GM18505 (cell line): Measurements from ENCODE around the gene GBF1.
"Not testable (repeated sequence)": the region's sequence is repeated elsewhere in the genome, so short reads cannot be mapped to it uniquely, and the experiment has no call there.

ENCODE experiments used
- ATAC-seq: cut with Tn5 transposase; IDR thresholded peaks from one replicate; pipeline ENCODE4 v1.9.1; 2021; ENCODE audit not compliant: unreplicated experiment
- POLR2A ChIP-seq: IDR thresholded peaks from 4 replicates; pipeline ENCODE4 v1.6.1; 2011; ENCODE audit warnings: borderline replicate concordance; ENCODE audit not compliant: insufficient read depth, insufficient read length; ENCODE audit errors: extremely low read depth

GBF1 gene, protein sequence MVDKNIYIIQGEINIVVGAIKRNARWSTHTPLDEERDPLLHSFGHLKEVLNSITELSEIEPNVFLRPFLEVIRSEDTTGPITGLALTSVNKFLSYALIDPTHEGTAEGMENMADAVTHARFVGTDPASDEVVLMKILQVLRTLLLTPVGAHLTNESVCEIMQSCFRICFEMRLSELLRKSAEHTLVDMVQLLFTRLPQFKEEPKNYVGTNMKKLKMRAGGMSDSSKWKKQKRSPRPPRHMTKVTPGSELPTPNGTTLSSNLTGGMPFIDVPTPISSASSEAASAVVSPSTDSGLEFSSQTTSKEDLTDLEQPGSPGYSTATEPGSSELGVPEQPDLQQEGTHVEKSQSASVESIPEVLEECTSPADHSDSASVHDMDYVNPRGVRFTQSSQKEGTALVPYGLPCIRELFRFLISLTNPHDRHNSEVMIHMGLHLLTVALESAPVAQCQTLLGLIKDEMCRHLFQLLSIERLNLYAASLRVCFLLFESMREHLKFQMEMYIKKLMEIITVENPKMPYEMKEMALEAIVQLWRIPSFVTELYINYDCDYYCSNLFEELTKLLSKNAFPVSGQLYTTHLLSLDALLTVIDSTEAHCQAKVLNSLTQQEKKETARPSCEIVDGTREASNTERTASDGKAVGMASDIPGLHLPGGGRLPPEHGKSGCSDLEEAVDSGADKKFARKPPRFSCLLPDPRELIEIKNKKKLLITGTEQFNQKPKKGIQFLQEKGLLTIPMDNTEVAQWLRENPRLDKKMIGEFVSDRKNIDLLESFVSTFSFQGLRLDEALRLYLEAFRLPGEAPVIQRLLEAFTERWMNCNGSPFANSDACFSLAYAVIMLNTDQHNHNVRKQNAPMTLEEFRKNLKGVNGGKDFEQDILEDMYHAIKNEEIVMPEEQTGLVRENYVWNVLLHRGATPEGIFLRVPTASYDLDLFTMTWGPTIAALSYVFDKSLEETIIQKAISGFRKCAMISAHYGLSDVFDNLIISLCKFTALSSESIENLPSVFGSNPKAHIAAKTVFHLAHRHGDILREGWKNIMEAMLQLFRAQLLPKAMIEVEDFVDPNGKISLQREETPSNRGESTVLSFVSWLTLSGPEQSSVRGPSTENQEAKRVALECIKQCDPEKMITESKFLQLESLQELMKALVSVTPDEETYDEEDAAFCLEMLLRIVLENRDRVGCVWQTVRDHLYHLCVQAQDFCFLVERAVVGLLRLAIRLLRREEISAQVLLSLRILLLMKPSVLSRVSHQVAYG (N-terminal part only)

DNA sequence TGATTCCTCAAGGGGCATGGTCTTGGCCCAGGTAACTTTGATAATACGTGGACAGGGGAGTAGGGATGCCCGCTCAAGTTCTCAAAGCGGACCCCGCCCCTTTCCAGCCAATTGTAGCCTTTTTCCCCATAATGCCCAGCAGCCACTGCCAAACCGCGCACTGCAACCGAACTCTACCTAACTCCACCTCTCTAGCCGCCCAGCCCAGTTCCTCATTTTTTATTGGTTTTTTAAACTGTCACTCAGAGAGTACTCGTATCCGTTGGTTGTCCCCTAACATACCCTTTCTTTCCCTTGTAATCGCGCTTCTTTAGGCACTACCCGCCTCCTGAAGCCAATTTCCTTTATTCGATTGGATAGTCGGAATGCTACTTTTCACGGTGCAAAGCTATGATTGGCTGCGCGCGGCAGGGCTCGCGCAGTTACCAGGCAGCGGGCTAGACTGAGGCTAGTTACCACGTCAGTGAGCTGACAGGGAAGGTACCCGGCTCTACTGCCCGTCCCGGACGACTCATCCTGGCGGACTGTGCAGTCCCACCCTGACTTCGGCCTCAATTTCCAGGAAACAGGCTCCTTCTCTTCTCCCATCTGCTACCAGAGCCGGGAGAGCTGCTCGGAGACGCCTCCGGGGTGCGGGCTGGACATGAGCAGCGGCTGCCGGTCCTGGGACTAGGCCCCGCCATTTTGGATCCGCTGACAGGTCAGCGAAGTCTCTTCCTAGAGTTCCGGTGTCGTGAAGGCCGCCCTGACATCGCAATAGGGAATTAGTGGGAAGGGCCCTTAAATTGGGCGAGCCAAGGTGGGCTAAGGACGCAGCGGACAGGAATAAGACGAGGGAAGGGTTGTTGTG lies at the start of gene GBF1:
TSS of gene GBF1 (plus strand) at position 451 of the 850 bp plus-strand sequence. CDS start 13,407 bp downstream, outside the sequence.
- peak; percentile 93 for TF ChIP-seq POLR2A
- peak; percentile 84 for ATAC-seq

- TF ChIP-seq POLR2A: no peak
- ATAC-seq: no peak
Observed at GRCh38 chr10:102196893-102197292, 48.4 kb upstream of the GBF1 start.

GRCh38 chr10:102198027-102198426 lies 47.3 kb upstream of the GBF1 start:
- ATAC-seq: no peak
- TF ChIP-seq POLR2A: no peak

- ATAC-seq: no peak
- TF ChIP-seq POLR2A: no peak
Observed at GRCh38 chr10:102200751-102201640, 44.3 kb upstream of the GBF1 start.

DNA sequence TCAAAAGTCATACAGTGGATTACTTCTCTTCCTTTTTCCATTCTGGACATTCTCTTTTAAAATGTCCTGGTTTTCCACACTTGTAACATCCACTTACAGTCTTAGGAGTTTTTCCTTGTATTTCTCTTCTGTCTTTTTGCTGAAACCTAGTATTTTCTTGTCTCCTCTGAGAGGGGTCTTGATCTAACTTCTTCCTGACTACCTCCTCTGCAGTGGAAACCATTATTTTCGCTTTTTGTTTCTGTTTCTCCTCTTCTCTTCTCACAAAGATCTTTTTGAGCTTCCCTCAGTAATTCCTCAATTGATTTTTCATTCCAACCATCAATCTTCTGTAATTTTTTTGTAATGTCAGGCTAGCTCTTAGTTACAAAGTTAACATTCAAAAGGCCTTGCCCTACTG lies 42.9 kb upstream of the GBF1 start:
- no peak for ATAC-seq
- no peak for TF ChIP-seq POLR2A

GRCh38 chr10:102208311-102209035 lies 36.9 kb upstream of the GBF1 start:
- ATAC-seq: no peak
- TF ChIP-seq POLR2A: no peak

DNA sequence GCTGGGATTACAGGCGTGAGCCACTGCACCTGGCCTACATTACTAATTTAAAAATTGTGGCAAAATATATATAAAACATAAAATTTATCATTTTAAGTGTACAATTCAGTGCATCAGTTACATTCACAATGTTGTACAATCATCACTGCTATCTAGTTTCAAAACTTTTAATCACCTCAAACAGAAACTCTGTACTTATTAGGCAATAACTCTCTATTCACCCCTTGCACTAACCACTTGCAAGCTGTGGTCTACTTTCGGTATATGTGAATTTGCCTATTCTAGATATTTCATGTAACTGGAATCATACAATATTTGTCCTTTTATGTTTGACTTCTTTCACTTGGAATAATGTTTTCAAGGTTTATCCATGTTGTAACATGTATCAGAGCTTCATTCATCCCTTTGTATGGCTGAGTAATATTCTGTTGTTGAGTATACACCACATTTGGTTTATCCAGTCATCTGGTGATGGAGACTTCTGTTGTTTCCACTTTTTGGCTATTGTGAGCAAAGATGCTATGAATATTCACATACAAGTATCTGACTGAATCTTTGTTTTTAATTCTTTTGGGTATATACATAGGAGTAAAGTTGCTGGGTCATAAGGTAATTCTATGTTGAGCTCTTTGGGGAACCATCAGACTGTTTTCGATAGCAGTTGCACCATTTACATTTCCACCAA lies 33.6 kb upstream of the GBF1 start:
- no peak for ATAC-seq

GRCh38 chr10:102213599-102213998 lies 31.7 kb upstream of the GBF1 start:
- ATAC-seq: not testable (repeated sequence)

More for the DNA sequence above, 33.6 kb upstream of the GBF1 start:
- TF ChIP-seq POLR2A: no peak

DNA sequence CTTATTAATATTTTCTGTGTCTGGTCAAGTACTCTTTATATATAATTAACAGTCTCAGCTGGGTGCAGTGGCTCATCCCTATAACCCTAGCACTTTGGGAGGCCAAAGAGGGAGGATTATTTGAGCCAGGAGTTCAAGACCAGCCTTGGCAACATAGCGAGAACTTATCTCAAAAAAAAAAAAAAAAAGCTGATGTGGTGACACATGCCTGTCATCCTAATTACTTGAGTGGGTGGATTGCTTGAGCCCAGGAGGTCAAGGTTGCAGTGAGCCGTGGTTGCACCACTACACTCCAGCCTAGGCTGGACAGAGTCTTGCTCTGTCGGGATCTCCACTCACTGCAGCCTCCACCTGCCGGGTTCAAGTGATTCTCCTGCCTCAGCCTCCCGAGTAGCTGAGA lies 26.0 kb upstream of the GBF1 start:
- no peak for ATAC-seq
- no peak for TF ChIP-seq POLR2A

GRCh38 chr10:102220612-102221011 lies 24.7 kb upstream of the GBF1 start:
- no peak for TF ChIP-seq POLR2A

More at GRCh38 chr10:102220612-102221011, 24.7 kb upstream of the GBF1 start:
- no peak for ATAC-seq
